Measurements from ENCODE around the gene AANAT.

GRCh38 chr17:76453431-76453743 lies 14.0 kb upstream of the AANAT start:
- TF ChIP-seq CTCF (IDR thresholded peaks at IDR 0.05) (no peak), POLR2A (IDR thresholded peaks at IDR 0.05) (no peak)

All from uterus (tissue), 2 donors.